ENCODE data around the gene KIAA0753.

- TF ChIP-seq, protein P1, sequence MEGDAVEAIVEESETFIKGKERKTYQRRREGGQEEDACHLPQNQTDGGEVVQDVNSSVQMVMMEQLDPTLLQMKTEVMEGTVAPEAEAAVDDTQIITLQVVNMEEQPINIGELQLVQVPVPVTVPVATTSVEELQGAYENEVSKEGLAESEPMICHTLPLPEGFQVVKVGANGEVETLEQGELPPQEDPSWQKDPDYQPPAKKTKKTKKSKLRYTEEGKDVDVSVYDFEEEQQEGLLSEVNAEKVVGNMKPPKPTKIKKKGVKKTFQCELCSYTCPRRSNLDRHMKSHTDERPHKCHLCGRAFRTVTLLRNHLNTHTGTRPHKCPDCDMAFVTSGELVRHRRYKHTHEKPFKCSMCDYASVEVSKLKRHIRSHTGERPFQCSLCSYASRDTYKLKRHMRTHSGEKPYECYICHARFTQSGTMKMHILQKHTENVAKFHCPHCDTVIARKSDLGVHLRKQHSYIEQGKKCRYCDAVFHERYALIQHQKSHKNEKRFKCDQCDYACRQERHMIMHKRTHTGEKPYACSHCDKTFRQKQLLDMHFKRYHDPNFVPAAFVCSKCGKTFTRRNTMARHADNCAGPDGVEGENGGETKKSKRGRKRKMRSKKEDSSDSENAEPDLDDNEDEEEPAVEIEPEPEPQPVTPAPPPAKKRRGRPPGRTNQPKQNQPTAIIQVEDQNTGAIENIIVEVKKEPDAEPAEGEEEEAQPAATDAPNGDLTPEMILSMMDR (IDR thresholded peaks at IDR 0.05) = no peak
- no peak for TF ChIP-seq POLR2A (IDR thresholded peaks at IDR 0.05)
Measured at GRCh38 chr17:6683730-6684459, 43.4 kb upstream of the KIAA0753 start.
